ENCODE results near the gene CPNE2. TPM values are rescaled to one million over a fixed set of nuclear protein-coding genes. Genes with fewer than 3 reads are reported as not detected.

CPNE2 gene
- total and polyA plus RNA-seq, 8 donors, result 49.4 to 72.1 (median 67.5) TPM

GRCh38 chr16:57126411-57126810, 34.0 kb downstream of the CPNE2 start:
- TF ChIP-seq, protein P1, sequence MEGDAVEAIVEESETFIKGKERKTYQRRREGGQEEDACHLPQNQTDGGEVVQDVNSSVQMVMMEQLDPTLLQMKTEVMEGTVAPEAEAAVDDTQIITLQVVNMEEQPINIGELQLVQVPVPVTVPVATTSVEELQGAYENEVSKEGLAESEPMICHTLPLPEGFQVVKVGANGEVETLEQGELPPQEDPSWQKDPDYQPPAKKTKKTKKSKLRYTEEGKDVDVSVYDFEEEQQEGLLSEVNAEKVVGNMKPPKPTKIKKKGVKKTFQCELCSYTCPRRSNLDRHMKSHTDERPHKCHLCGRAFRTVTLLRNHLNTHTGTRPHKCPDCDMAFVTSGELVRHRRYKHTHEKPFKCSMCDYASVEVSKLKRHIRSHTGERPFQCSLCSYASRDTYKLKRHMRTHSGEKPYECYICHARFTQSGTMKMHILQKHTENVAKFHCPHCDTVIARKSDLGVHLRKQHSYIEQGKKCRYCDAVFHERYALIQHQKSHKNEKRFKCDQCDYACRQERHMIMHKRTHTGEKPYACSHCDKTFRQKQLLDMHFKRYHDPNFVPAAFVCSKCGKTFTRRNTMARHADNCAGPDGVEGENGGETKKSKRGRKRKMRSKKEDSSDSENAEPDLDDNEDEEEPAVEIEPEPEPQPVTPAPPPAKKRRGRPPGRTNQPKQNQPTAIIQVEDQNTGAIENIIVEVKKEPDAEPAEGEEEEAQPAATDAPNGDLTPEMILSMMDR (IDR thresholded peaks at IDR 0.05), result no peak
- Histone ChIP-seq H3K9me3 (no peaks in the 10 kb centered on the region), H3K4me3 (no peak overlapping the region), H3K4me1 (peaks cover 0 to 16% of the 10 kb centered on the region in 2 donors), H3K27me3 (no peaks in the 10 kb centered on the region), H3K27ac (no peak overlapping the region), H3K36me3 (peaks cover 0 to 79% of the 10 kb centered on the region in 2 donors)
- ATAC-seq (no peak), DNase-seq (no peak)
- intact Hi-C loops (cut with DNase I), result no loop called here

- Histone ChIP-seq H3K4me1 (peaks cover 0 to 16% of the 10 kb centered on the region in 2 donors), H3K36me3 (peaks cover 0 to 79% of the 10 kb centered on the region in 2 donors), H3K9me3 (no peaks in the 10 kb centered on the region), H3K4me3 (no peak overlapping the region), H3K27me3 (no peaks in the 10 kb centered on the region), H3K27ac (no peak overlapping the region)
- ATAC-seq (no peak), DNase-seq (no peak)
- intact Hi-C loops (cut with DNase I), result no loop called here
- TF ChIP-seq, protein P1 (IDR thresholded peaks at IDR 0.05), result no peak
Measured at GRCh38 chr16:57127037-57127763, 34.8 kb downstream of the CPNE2 start.

DNA sequence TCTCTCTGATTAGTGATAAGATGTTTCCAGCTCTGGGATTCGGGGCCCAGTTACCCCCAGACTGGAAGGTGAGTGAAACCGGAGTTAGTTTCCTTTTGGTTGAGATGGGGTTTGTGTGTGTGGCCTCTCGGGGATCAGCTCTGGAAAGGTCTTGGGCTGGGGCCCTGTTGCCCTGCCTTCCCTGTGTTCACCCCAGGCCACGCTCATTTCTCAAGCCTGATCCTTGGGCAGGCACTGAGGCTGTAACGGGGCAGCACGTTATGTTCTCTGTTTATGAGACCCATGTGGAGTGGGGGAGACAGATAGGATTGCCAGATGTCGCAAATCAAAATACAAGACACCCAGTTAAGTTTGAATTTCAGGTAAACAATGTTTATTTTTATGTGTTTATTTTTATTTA, 35.5 kb downstream of the CPNE2 start:
- TF ChIP-seq, protein P1 (IDR thresholded peaks at IDR 0.05), result no peak
- DNase-seq, result peak in 1 of 4 donors; percentile 16
- Histone ChIP-seq H3K4me3 (no peak overlapping the region), H3K27ac (no peak overlapping the region), H3K36me3 (peaks cover 0 to 75% of the 10 kb centered on the region in 2 donors), H3K4me1 (peaks cover 0 to 18% of the 10 kb centered on the region in 2 donors), H3K9me3 (no peaks in the 10 kb centered on the region), H3K27me3 (no peaks in the 10 kb centered on the region)
- no peak for ATAC-seq
- intact Hi-C loops (cut with DNase I), result no loop called here

DNA sequence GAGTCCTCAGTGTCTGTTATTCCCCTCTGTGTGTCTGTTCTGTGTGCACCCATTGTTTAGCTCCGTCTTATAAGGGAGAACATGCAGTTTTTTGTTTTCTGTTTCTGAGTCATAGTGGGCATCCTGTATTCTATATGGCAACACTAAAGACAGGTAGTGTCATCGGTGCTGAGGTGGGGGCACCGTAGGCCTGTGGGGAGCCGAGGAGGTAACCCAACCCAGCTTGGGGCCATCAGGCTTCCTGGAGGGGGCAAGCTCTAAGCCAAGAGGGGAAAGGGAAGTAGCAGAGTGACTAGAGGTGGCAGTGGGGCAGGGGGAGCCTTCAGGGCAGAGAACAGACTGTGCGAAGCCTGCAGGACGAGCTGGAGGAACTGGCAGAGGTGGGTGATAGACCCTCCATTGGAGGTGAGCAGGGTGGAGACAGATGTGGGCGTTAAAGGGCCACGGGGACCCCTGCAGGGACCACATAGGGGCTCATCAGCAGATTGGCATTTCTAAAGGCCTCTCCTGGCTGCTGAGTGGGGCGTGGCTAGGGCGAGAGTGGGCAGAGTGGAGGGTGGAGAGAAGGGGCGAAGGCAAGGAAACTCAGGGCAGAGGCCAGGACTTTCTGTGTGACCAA, 36.5 kb downstream of the CPNE2 start:
- H3K9me3 ChIP-seq, result no peaks in the 10 kb centered on the region
- DNase-seq, result peak in 1 of 4 donors; percentile 51
- no peak overlapping the region for H3K27ac ChIP-seq
- peaks cover 0 to 7% of the 10 kb centered on the region in 2 donors for H3K4me1 ChIP-seq
- H3K36me3 ChIP-seq, result peaks cover 0 to 66% of the 10 kb centered on the region in 2 donors
- H3K4me3 ChIP-seq, result no peak overlapping the region
- H3K27me3 ChIP-seq, result no peaks in the 10 kb centered on the region
- intact Hi-C loops (cut with DNase I), result no loop called here
- TF ChIP-seq, protein P1 (IDR thresholded peaks at IDR 0.05), result no peak
- ATAC-seq, result peak; percentile 38

- Histone ChIP-seq H3K27me3 (no peaks in the 10 kb centered on the region), H3K4me1 (peaks cover 0 to 11% of the 10 kb centered on the region in 2 donors), H3K4me3 (no peak overlapping the region), H3K36me3 (peaks cover 0 to 60% of the 10 kb centered on the region in 2 donors), H3K27ac (no peak overlapping the region), H3K9me3 (no peaks in the 10 kb centered on the region)
- peak in 1 of 4 donors; percentile 23 for DNase-seq
- intact Hi-C loops (cut with DNase I), result no loop called here
- ATAC-seq, result no peak
- TF ChIP-seq, protein P1 (IDR thresholded peaks at IDR 0.05), result no peak
Measured at GRCh38 chr16:57130950-57131321, 38.6 kb downstream of the CPNE2 start.

All from left lung (tissue), 10 donors.